Cerebellar nuclear complex (tissue), 1 donor: Measurements from ENCODE around the gene SUGP2.

Source experiments
- DNase-seq, 2 experiments: peaks; one replicate each; lab custom pipeline; 2025; lab: John Stamatoyannopoulos, UW

The SUGP2 gene

GRCh38 chr19:19059018-19059836 is 25.9 kb upstream of the SUGP2 start:
- no peak for DNase-seq

- no peak for DNase-seq
These were observed 24.4 kb upstream of the SUGP2 start for GRCh38 chr19:19057720-19058119.

- no peak for DNase-seq
These were observed 24.0 kb upstream of the SUGP2 start for GRCh38 chr19:19057317-19057716.

DNA sequence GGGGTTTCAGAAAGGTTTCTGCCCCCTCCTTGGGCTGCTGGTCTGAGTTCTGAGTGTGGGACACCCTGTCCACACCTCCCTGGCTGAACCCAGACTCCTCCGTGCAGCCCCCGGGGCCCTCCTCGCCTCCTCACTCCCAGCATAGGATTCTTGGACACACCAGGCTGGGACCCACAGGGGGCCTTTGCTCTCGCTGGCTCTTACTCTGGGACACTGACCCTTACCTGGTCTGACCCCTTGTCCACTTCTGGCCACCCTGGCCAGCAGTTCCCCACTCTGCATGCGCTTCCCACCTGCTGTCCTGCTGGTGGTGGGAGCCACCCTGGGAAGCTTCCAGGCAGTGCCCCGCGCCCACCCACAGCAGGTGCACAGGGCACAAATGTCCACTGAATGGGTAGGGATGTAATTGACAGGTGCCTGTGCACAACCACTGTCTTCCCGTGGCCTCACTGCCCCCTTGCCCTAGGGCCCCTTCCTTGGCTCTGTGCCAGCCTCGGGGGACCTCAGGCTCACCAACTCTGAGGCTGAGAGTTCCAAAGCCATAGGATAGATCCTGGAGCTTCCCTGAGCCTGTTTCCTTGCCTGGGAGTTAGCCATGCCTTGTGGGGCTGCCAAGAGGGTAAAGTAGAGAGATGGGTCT is 23.4 kb upstream of the SUGP2 start:
- DNase-seq: no peak

GRCh38 chr19:19055701-19056100 is 22.4 kb upstream of the SUGP2 start:
- DNase-seq: no peak

DNA sequence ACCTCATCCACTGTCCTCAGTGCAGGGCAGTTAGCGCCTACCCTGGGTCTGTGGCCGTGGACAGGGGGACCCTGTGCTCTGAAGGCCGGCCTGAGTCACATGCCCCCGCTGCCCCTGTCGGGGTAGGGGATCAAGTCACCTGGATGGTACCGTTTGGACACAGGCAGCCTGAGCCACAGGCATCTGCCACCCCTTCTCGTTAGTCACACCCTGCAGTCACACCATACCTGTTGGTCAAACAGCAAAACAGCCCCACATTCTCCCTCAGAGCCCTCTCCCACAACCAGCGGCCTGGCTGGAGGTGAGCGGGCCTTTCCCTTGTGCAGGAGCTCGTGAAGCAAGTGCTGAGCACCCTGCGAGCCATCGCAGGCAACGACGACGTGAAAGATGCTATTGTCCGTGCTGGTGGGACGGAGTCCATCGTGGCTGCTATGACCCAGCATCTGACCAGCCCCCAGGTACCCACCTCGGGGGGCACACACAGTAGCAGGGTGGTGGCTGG is 21.7 kb upstream of the SUGP2 start:
- no peak for DNase-seq

GRCh38 chr19:19054315-19054938 is 21.1 kb upstream of the SUGP2 start:
- DNase-seq: no peak

DNA sequence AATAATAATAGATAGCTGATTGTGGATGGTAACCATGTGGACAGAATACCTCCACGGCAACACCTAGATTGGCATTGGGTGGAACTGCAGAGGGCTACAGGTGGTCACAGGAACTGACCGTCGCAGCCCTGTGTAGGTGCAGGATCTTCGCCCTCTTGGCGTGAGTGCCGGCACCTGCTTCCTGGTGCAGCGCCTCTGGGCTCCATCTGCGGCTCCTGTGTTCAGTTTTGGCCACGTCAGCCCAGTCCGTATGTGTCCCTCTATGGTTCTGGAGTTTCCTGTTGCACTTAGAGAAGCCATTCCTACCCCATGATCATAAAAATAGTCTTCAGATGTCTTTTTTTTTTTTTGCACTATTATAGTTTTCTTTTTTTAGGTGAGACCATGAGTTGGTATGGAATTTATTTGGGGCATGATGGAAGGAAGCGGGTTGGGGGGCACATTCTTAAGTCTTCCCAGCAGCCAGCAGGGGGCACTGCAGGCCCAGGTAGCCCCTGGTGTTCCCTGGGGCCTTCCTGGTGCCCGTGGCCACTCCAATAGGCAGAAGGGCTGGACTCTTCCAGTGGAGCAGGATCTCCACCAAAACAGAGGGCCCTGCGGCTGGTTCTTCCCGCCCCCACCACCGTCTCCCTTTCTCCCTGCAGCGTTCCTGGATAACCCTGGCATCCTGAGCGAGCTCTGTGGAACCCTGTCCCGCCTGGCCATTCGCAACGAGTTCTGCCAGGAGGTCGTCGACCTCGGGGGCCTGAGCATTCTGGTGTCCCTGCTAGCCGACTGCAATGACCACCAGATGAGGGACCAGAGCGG is 20.4 kb upstream of the SUGP2 start:
- no peak for DNase-seq

DNA sequence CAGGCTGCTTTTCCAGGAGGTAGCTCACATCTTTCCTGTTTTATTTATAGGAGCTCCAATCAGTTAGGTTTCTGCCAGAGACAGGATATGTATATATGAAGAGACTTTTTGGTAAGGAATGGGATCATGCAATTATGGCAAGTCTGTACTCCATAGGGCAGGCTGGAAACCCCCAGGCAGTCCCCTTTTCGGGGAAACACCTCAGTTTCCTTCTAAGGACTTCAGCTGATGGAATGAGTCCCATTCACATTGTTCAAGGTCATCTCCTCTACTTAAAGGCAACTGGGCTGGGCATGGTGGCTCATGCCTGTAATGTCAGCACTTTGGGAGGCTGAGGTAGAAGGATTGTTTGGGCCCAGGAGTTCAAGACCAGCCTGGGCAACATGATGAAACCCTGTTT is 19.6 kb upstream of the SUGP2 start:
- no peak for DNase-seq

DNA sequence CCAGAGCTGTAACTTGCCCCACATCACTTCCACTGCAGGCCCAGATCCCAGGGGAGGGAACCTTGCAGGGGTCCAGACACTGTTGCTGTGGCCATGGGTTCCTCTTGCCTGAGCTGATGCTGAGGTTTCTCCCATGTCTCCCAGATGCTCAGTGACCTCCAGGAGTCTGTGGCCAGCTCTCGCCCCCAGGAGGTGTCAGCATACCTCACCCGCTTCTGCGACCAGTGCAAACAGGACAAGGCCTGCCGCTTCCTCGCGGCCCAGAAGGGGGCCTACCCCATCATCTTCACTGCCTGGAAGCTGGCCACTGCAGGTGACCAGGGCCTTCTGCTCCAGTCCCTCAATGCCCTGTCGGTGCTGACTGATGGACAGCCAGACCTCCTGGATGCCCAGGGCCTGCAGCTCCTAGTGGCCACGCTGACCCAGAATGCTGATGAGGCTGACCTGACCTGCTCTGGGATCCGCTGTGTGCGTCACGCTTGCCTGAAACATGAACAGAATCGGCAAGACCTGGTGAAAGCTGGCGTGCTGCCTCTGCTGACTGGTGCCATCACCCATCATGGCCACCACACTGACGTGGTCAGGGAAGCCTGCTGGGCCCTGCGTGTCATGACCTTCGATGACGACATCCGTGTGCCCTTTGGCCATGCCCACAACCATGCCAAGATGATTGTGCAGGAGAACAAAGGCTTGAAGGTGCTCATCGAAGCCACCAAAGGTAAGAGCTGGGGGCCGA is 18.3 kb upstream of the SUGP2 start:
- DNase-seq: no peak

DNA sequence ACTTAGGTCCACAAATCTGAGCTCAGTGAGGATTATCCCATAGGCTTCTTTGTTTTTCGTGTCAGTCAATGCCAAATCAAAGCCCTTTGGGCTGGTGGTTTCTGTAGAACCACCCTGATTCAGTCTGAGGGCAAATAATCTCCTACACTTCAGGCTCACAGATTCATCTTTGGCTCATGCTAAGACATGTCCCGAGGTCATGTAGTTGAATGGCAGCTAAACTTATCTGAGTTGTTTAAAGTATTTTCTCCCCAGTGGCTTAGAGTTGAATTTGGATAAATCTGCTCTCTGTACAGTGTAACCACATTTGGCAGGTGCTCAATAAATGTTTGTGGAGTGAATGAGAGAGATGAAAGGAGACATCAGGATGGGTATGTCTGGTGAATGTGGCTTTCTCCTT is 17.4 kb upstream of the SUGP2 start:
- DNase-seq: no peak

- DNase-seq: no peak
These were observed 16.8 kb upstream of the SUGP2 start for GRCh38 chr19:19050104-19050503.

- no peak for DNase-seq
These were observed 16.1 kb upstream of the SUGP2 start for GRCh38 chr19:19049406-19049805.

GRCh38 chr19:19043881-19044280 is 10.6 kb upstream of the SUGP2 start:
- no peak for DNase-seq

- DNase-seq: no peak
These were observed 10.2 kb upstream of the SUGP2 start for GRCh38 chr19:19043481-19043880.

DNA sequence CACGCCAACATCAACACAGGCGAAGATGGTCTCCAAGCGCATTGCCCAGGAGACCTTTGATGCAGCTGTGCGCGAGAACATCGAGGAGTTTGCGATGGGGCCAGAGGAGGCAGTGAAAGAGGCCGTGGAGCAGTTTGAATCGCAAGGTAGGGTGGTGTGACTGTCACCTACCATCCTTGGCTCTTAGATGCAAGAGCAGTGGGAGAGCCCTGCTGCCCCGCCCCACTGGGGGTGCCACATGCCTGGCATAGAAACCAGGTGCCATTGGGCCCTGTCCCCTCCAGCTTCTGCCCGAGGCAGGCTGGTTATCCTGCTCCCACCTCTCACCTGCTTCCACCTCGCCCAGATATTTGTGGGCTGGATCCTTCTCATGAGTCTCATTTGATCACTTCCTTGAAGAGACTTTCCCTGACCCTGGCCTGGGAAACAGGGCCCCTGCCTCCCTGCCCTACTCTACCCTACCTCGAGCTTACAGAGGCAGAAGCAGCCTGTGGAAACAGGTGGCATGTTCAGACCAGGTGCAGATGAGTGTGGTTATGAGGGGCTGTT is 9.5 kb upstream of the SUGP2 start:
- DNase-seq: no peak

DNA sequence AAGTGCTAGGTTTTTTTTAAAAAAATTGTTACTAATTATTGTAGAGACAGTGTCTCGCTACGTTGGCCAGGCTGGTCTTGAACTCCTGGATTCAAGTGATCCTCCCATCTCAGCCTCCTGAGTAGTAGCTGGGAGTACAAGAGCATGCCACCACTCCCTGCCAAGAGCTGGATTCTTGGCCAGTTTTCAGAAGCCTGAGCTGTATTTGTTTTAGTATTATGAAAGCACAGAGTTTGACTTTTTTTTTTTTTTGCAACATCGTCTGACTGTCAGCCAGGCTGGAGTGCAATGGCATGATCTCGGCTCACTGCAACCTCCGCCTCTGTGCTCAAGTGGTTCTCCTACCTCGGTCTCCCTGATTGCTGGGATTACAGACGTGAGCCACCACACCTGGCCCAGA is 7.1 kb upstream of the SUGP2 start:
- no peak for DNase-seq

DNA sequence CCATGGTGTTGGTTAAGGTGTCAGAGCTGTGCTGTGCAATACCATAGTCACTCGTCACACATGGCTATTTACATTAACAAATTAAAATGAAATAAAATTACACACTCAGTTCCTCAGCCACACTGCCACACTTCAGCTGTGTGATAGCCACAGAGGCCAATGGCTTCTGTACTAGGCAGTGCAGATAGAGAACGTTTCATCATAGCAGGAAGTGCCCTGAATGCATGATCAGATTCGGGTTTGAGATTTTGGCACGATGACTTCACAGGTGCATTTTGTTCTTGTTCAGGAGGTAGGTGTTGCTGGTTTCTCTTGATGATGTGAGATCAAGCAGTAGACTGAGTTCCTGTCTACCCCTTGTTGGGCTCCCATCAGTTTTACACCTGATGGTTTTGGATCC is 6.6 kb upstream of the SUGP2 start:
- no peak for DNase-seq

DNA sequence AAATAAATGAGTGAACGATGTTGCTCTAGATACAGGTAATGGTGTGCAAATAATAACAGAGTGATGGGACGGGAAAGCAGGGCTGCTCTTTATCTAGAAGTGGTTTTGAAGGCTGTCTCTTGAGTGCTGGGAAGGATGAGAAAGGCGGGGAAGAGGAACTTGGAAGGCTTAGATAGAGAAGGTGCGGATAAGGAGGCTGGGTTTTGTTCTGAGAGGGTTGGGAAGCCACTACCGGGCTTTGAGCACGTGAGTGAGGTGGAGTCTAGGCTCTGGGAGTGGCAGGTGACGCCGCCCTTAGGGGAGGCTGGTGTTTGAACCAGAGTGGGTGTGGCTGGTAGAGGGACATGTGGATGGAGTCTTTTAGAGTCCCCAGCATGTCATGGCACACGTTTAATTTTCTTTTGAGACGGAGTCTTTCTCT is 897 bp upstream of the SUGP2 start:
- no peak for DNase-seq

GRCh38 chr19:19033176-19033425 is 216 bp downstream of the SUGP2 start:
- DNase-seq: no peak

DNA sequence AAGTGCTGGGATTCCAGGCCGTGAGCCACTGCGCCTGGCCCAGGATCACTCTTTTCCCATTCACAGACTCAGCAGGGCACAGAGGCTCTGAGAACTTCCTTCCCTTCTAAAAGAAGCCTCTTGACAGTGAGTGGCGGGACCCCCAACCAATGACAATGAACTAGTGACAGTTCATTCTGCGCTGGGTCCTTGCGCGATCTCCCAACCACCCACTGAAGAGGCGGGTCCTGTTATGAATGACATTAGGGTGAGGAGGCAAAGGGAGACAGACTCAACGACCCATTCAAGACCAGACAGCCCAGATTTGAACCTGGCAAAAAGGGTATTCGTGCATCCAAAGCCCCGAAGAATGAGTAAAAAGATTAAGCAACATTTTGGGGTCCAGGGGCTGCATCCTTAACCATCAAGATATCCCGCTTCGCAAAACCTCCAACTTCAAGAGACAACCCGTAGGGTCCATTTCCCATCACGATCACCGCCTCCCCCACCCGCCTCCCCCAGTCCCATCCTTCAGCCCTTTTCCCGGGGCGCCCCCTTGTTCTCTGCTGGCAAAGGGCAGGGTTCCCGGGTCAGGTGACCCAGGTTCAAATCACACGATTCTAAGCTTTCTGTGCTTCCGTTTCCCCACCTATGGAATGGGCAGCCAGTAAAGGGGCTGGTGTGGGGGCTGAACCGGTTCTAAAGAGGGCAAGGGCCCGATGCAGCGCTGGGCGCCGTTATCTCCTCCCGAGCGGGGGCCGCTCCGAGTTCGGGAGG is 719 bp downstream of the SUGP2 start:
- peak; percentile 48 to 64 for DNase-seq
